HepG2 (cell line): Measurements from ENCODE around the gene FOXA3. TPM values are rescaled to one million over a fixed set of nuclear protein-coding genes. Genes with fewer than 3 reads are reported as not detected.

Experiments used
- ATAD3A ChIP-seq: sonication (generic); formaldehyde crosslinking; IDR thresholded peaks from 2 replicates; pipeline ENCODE4 v1.4.0; 2020; ENCODE audit warnings: missing genetic modification reagents
- ATF7 ChIP-seq, 2 experiments: fragments of 450-650 bp in 1 of 2; sonication (generic) in 1 of 2; formaldehyde crosslinking in 1 of 2; IDR thresholded peaks; 2 replicates each; pipeline versions ENCODE4 v1.4.0 to v1.6.1; 2016 to 2020; ENCODE audit warnings: antibody characterized with exemption in 1 of 2, mild to moderate bottlenecking in 1 of 2, missing genetic modification reagents in 1 of 2
- GMEB2 ChIP-seq: IDR thresholded peaks from 2 replicates; pipeline ENCODE4 v1.6.1; 2016; ENCODE audit warnings: missing biosample characterization, missing genetic modification reagents, low read depth
- HDAC2 ChIP-seq: sonication (generic); formaldehyde crosslinking; IDR thresholded peaks from 2 replicates; pipeline ENCODE4 v1.4.0; 2020; ENCODE audit warnings: missing genetic modification reagents
- IRF2 ChIP-seq: IDR thresholded peaks from 2 replicates; pipeline ENCODE4 v1.6.1; 2018; ENCODE audit warnings: missing genetic modification reagents, missing compliant biosample characterization
- KLF15 ChIP-seq: sonication (generic); formaldehyde crosslinking; IDR thresholded peaks from 2 replicates; pipeline ENCODE4 v1.8.1; 2023; ENCODE audit warnings: borderline replicate concordance, mild to moderate bottlenecking, inconsistent platforms, missing genetic modification reagents, mixed read lengths
- KLF9 ChIP-seq: IDR thresholded peaks from 2 replicates; pipeline ENCODE4 v1.6.1; 2016; ENCODE audit warnings: low read depth
- MLXIP ChIP-seq: sonication (generic); formaldehyde crosslinking; IDR thresholded peaks from 2 replicates; pipeline ENCODE4 v1.9.0; 2021; ENCODE audit warnings: missing genetic modification reagents, borderline replicate concordance
- MYPOP ChIP-seq: sonication (generic); formaldehyde crosslinking; IDR thresholded peaks from 2 replicates; pipeline ENCODE4 v1.8.1; 2023; ENCODE audit warnings: mild to moderate bottlenecking, moderate library complexity, missing genetic modification reagents
- NCOA1 ChIP-seq: sonication (generic); formaldehyde crosslinking; IDR thresholded peaks from 2 replicates; pipeline ENCODE4 v1.9.0; 2021; ENCODE audit warnings: missing genetic modification reagents
- PCBP1 ChIP-seq: fragments of 200-400 bp; formaldehyde crosslinking; IDR thresholded peaks from 2 replicates; pipeline ENCODE4 v1.6.1; 2017; ENCODE audit warnings: mild to moderate bottlenecking, low read depth, low read length, borderline replicate concordance
- RBM22 ChIP-seq: fragments of 200-400 bp; formaldehyde crosslinking; optimal IDR thresholded peaks from 2 replicates; pipeline ENCODE3; 2017; ENCODE audit warnings: mild to moderate bottlenecking, low read length, moderate library complexity
- SPEN ChIP-seq: sonication (generic); formaldehyde crosslinking; IDR thresholded peaks from 2 replicates; pipeline ENCODE4 v1.5.1; 2020; ENCODE audit warnings: low read depth, mild to moderate bottlenecking, missing genetic modification reagents
- TEF ChIP-seq: sonication (generic); formaldehyde crosslinking; IDR thresholded peaks from 2 replicates; pipeline ENCODE4 v1.5.0; 2020; ENCODE audit warnings: missing genetic modification reagents
- TSC22D2 ChIP-seq: sonication (generic); formaldehyde crosslinking; IDR thresholded peaks from 2 replicates; pipeline ENCODE4 v1.5.1; 2020; ENCODE audit warnings: missing genetic modification reagents, mild to moderate bottlenecking, borderline replicate concordance
- XBP1 ChIP-seq: sonication (generic); formaldehyde crosslinking; IDR thresholded peaks from 2 replicates; pipeline ENCODE4 v1.5.0; 2020; ENCODE audit warnings: missing genetic modification reagents
- ZNF513 ChIP-seq: sonication (generic); formaldehyde crosslinking; conservative IDR thresholded peaks from 2 replicates; pipeline ENCODE4 v1.5.0; 2020; ENCODE audit warnings: missing genetic modification reagents
- polyA plus RNA-seq, 8 experiments: library from polyadenylated mRNA; depleted of rRNA in 3 of 8; stranded (reverse) in 7 of 8; unstranded in 1 of 8; fragments of >200 nt; fragmentation: Illumina TruSeq in 4 of 8; extraction: Trizol in 4 of 8; gene quantifications; 2 replicates each; pipeline versions ENCODE4 v1.2.1 to v1.2.3, GENCODE V29; 2011 to 2016; ENCODE audit warnings: low read depth in 4 of 8, missing spikeins in 1 of 8, mixed read lengths in 1 of 8; ENCODE audit not compliant: insufficient read depth in 1 of 8
- total RNA-seq, 5 experiments: library from RNA; depleted of rRNA; stranded (reverse); fragments of >200 nt; fragmentation: Illumina TruSeq; extraction: Trizol; gene quantifications; 2 replicates each; pipeline ENCODE4 v1.2.3, GENCODE V29; 2016; ENCODE audit warnings: low read depth in 1 of 5

Gene FOXA3
- total and polyA plus RNA-seq, 2 of the 13 experiments (the other 11 are each of a cell fraction or from before 2014, with no cell fraction given) = 29.8 to 47.6 TPM

- peak; percentile 100 for TF ChIP-seq MYPOP
- TF ChIP-seq KLF9 (CRISPR knock-in tag) = no peak
- TF ChIP-seq SPEN (CRISPR knock-in tag) = peak; percentile 60
- TF ChIP-seq TEF (CRISPR knock-in tag) = no peak
- TF ChIP-seq MLXIP (CRISPR knock-in tag) = no peak
- no peak for TF ChIP-seq NCOA1 (CRISPR knock-in tag)
- no peak for TF ChIP-seq RBM22
- no peak for TF ChIP-seq TSC22D2
- TF ChIP-seq KLF15 = no peak
- no peak; the same call in 1 of the 2 replicates for TF ChIP-seq HDAC2 (CRISPR knock-in tag)
- no peak for TF ChIP-seq IRF2 (CRISPR knock-in tag)
- no peak for TF ChIP-seq ATAD3A (CRISPR knock-in tag)
- no peak for TF ChIP-seq ZNF513
- TF ChIP-seq ATF7 (IDR thresholded peaks at IDR 0.05) = no peak
- no peak for TF ChIP-seq ATF7 (CRISPR knock-in tag; IDR thresholded peaks at IDR 0.05)
- TF ChIP-seq PCBP1 = no peak
- no peak for TF ChIP-seq XBP1 (CRISPR knock-in tag)
- no peak for TF ChIP-seq GMEB2
Observed at GRCh38 chr19:45902651-45903625, 38.8 kb downstream of the FOXA3 start (continued).
